SK-N-SH (cell line): ENCODE results near the gene HS3ST3A1. TPM values are rescaled to one million over a fixed set of nuclear protein-coding genes. Genes with fewer than 3 reads are reported as not detected.

Experiments
- CTCF ChIA-PET: fragments of 300-600, 350-600 bp; formaldehyde crosslinking; extraction: SDS; loops from one replicate; lab custom pipeline; 2021; lab: Yijun Ruan, JAX
- POLR2A ChIA-PET: fragments of 350-600 bp; sonication (Branson Sonifier 250); formaldehyde crosslinking; extraction: SDS; loops from one replicate; lab custom pipeline; 2020; ENCODE audit warnings: antibody characterized with exemption, inconsistent platforms; lab: Yijun Ruan, JAX
- DNase-seq: peaks from one replicate; pipeline ENCODE4 v3.0.0; 2012
- H2AFZ ChIP-seq: fragments of 200-600 bp; sonication (generic); 2 replicates; pipeline ENCODE4 v1.8.1; 2016; ENCODE audit warnings: antibody characterized with exemption, mild to moderate bottlenecking, low read depth
- H3F3A ChIP-seq: fragments of 200-600 bp; sonication (generic); replicated peaks from 2 replicates; pipeline ENCODE3; 2016; ENCODE audit warnings: antibody characterized with exemption, mild to moderate bottlenecking; ENCODE audit not compliant: insufficient read depth
- H3K27ac ChIP-seq, 2 experiments: fragments of 200-500 bp in 1 of 2; fragments of 200-600 bp in 1 of 2; sonication (Bioruptor generic) in 1 of 2; sonication (generic), shearing (Covaris generic) in 1 of 2; 2 replicates each; pipeline versions ENCODE4 v1.5.1 to v1.6.1; 2014 to 2016; ENCODE audit warnings: low read depth in 2 of 2, inconsistent platforms in 1 of 2, low read length in 1 of 2, mild to moderate bottlenecking in 1 of 2, mixed read lengths in 1 of 2
- H3K27me3 ChIP-seq: fragments of 200-600 bp; sonication (generic), shearing (Covaris generic); 2 replicates; pipeline ENCODE4 v1.6.1; 2016; ENCODE audit warnings: mixed run types; ENCODE audit not compliant: insufficient read depth
- H3K36me3 ChIP-seq, 2 experiments: fragments of 200-500 bp in 1 of 2; fragments of 200-600 bp in 1 of 2; sonication (Bioruptor generic) in 1 of 2; sonication (generic) in 1 of 2; replicated peaks in 1 of 2; 2 replicates each; pipeline versions ENCODE3 to v1.5.1; 2014 to 2016; ENCODE audit warnings: low read length in 1 of 2, mild to moderate bottlenecking in 1 of 2; ENCODE audit not compliant: insufficient read depth in 2 of 2, control insufficient read depth in 1 of 2
- H3K4me1 ChIP-seq, 2 experiments: fragments of 200-500 bp in 1 of 2; fragments of 200-600 bp in 1 of 2; sonication (Bioruptor generic) in 1 of 2; sonication (generic), shearing (Covaris generic) in 1 of 2; 2 replicates each; pipeline versions ENCODE4 v1.5.1 to v1.6.1; 2014 to 2016; ENCODE audit warnings: low read depth in 1 of 2, low read length in 1 of 2, mixed run types in 1 of 2; ENCODE audit not compliant: insufficient read depth in 2 of 2, control insufficient read depth in 1 of 2
- H3K4me2 ChIP-seq: fragments of 200-600 bp; sonication (generic), shearing (Covaris generic); 2 replicates; pipeline ENCODE4 v1.6.1; 2017; ENCODE audit warnings: mixed run types
- H3K4me3 ChIP-seq, 2 experiments: fragments of 200-500 bp in 1 of 2; fragments of 200-600 bp in 1 of 2; sonication (Bioruptor generic) in 1 of 2; sonication (generic), shearing (Covaris generic) in 1 of 2; 2 replicates each; pipeline versions ENCODE4 v1.5.1 to v1.8.1; 2014 to 2016; ENCODE audit warnings: low read depth in 2 of 2, inconsistent platforms in 1 of 2, low read length in 1 of 2, mild to moderate bottlenecking in 1 of 2, mixed read lengths in 1 of 2, moderate library complexity in 1 of 2
- H3K79me2 ChIP-seq: fragments of 200-600 bp; sonication (generic); 2 replicates; pipeline ENCODE4 v1.8.1; 2017; ENCODE audit warnings: mild to moderate bottlenecking; ENCODE audit not compliant: insufficient read depth
- H3K9ac ChIP-seq: fragments of 200-600 bp; sonication (generic); 2 replicates; pipeline ENCODE4 v1.6.1; 2017; ENCODE audit warnings: mixed run types
- H3K9me2 ChIP-seq: fragments of 200-600 bp; sonication (generic); 2 replicates; pipeline ENCODE4 v1.6.1; 2017; ENCODE audit warnings: mixed run types
- H3K9me3 ChIP-seq: fragments of 200-600 bp; sonication (generic); 2 replicates; pipeline ENCODE4 v1.6.1; 2017; ENCODE audit warnings: mixed run types, mild to moderate bottlenecking, moderate library complexity
- H4K20me1 ChIP-seq: fragments of 200-600 bp; sonication (generic); 2 replicates; pipeline ENCODE4 v1.6.1; 2017; ENCODE audit warnings: mild to moderate bottlenecking, mixed run types; ENCODE audit not compliant: insufficient read depth
- CHD2 ChIP-seq: fragments of 150-350 bp; IDR thresholded peaks from 2 replicates; pipeline ENCODE4 v1.6.1; 2018; ENCODE audit warnings: low read length; ENCODE audit not compliant: partially characterized antibody
- ELF1 ChIP-seq: IDR thresholded peaks from 2 replicates; pipeline ENCODE4 v1.4.0; 2012
- EP300 ChIP-seq, 2 experiments: IDR thresholded peaks; 2 replicates each; pipeline versions ENCODE4 v1.4.0 to v1.6.1; 2012; ENCODE audit warnings: borderline replicate concordance in 1 of 2, low read depth in 1 of 2, low read length in 1 of 2
- FOSL2 ChIP-seq: IDR thresholded peaks from 2 replicates; pipeline ENCODE4 v1.4.0; 2012; ENCODE audit warnings: low read depth, mild to moderate bottlenecking, moderate library complexity, borderline replicate concordance
- FOXM1 ChIP-seq: IDR thresholded peaks from 2 replicates; pipeline ENCODE4 v1.4.0; 2012; ENCODE audit warnings: low read depth, mild to moderate bottlenecking
- GATA2 ChIP-seq: sonication (generic); formaldehyde crosslinking; IDR thresholded peaks from 2 replicates; pipeline ENCODE4 v1.5.0; 2020; ENCODE audit warnings: mild to moderate bottlenecking, missing genetic modification reagents
- IRF3 ChIP-seq: fragments of 150-350 bp; IDR thresholded peaks from 2 replicates; pipeline ENCODE4 v1.6.1; 2016; ENCODE audit warnings: mild to moderate bottlenecking, low read depth, low read length
- MEF2A ChIP-seq: IDR thresholded peaks from 2 replicates; pipeline ENCODE4 v1.4.0; 2012; ENCODE audit warnings: low read depth, borderline replicate concordance
- NRF1 ChIP-seq: IDR thresholded peaks from 2 replicates; pipeline ENCODE4 v1.6.1; 2012; ENCODE audit warnings: low read depth, mild to moderate bottlenecking, low read length
- RAD21 ChIP-seq: IDR thresholded peaks from 2 replicates; pipeline ENCODE4 v1.6.1; 2012; ENCODE audit warnings: mild to moderate bottlenecking, low read length
- RCOR1 ChIP-seq: fragments of 150-350 bp; IDR thresholded peaks from 2 replicates; pipeline ENCODE4 v1.6.1; 2017; ENCODE audit warnings: antibody characterized with exemption, low read length
- REST ChIP-seq: IDR thresholded peaks from 2 replicates; pipeline ENCODE4 v1.6.1; 2012; ENCODE audit warnings: mild to moderate bottlenecking, low read depth, low read length, moderate library complexity
- RFX5 ChIP-seq: IDR thresholded peaks from 2 replicates; pipeline ENCODE4 v1.6.1; 2012; ENCODE audit warnings: mild to moderate bottlenecking, improper control_type of control experiment, low read length
- RXRA ChIP-seq: IDR thresholded peaks from 2 replicates; pipeline ENCODE4 v1.4.0; 2012; ENCODE audit warnings: low read depth, mild to moderate bottlenecking, borderline replicate concordance
- SIN3A ChIP-seq: IDR thresholded peaks from 2 replicates; pipeline ENCODE4 v1.6.1; 2012; ENCODE audit warnings: low read depth, mild to moderate bottlenecking, low read length, moderate library complexity, borderline replicate concordance
- SMC3 ChIP-seq: IDR thresholded peaks from 2 replicates; pipeline ENCODE4 v1.6.1; 2012; ENCODE audit warnings: low read depth, low read length, improper control_type of control experiment
- TAF1 ChIP-seq: IDR thresholded peaks from 2 replicates; pipeline ENCODE4 v1.6.1; 2012; ENCODE audit warnings: low read depth, mild to moderate bottlenecking, low read length, moderate library complexity, borderline replicate concordance
- USF1 ChIP-seq: IDR thresholded peaks from 2 replicates; pipeline ENCODE4 v1.4.0; 2012; ENCODE audit warnings: low read depth, borderline replicate concordance
- USF2 ChIP-seq: fragments of 150-350 bp; IDR thresholded peaks from 2 replicates; pipeline ENCODE4 v1.6.1; 2017; ENCODE audit warnings: antibody characterized with exemption, low read length, low read depth, borderline replicate concordance
- WGBS: methylation state at CpG from one replicate; pipeline ENCODE4 v1.1.6; 2017; ENCODE audit warnings: low lambda C conversion rate; 5-methylcytosine and 5-hydroxymethylcytosine counted together
- polyA plus RNA-seq, 3 experiments: library from polyadenylated mRNA; depleted of rRNA; stranded (reverse); fragments of >200 nt; gene quantifications; 2 replicates each; pipeline ENCODE4 v1.2.3, GENCODE V29; 2012

Gene HS3ST3A1
- polyA plus RNA-seq, 1 of the 3 experiments (the other 2 are of a cell fraction), result 22.6 TPM

GRCh38 chr17:13525876-13526275, 75.9 kb downstream of the HS3ST3A1 start (continued):
- TF ChIP-seq EP300 (IDR thresholded peaks at IDR 0.05; ENCODE audit: borderline replicate concordance in 1 of 2, low read depth in 1 of 2, low read length in 1 of 2), result no peak
- no peak for TF ChIP-seq FOSL2
- no peak for TF ChIP-seq GATA2 (CRISPR knock-in tag)
- no peak for TF ChIP-seq CHD2
- TF ChIP-seq MEF2A, result no peak
- TF ChIP-seq RFX5, result no peak
- no peak for TF ChIP-seq NRF1

- H3K27ac ChIP-seq, result no peak overlapping the region
- peaks cover 9% of the 10 kb centered on the region for H3F3A ChIP-seq
- H4K20me1 ChIP-seq, result no peaks in the 10 kb centered on the region
- peaks cover 0 to 30% of the 10 kb centered on the region in 2 experiments for H3K36me3 ChIP-seq
- POLR2A ChIA-PET, result interaction anchor here (1.0 kb wide), 1 partner anchor 13 kb away, joined by 4 read pairs; no protein-coding TSS in a partner anchor
- CTCF ChIA-PET, result interaction anchor here (0.9 to 1.1 kb wide), 2 partner anchors 8 to 10 kb away, joined by 3 read pairs; no protein-coding TSS in a partner anchor
- H3K79me2 ChIP-seq, result peaks cover 59% of the 10 kb centered on the region
- no peaks in the 10 kb centered on the region for H3K27me3 ChIP-seq
- no peaks in the 10 kb centered on the region for H3K9me2 ChIP-seq
- DNase-seq, result no peak
- WGBS, result 82% methylated on average over 5 of the region's 5 CpGs
- no peak for TF ChIP-seq RXRA
- TF ChIP-seq RCOR1, result no peak
- TF ChIP-seq EP300 (IDR thresholded peaks at IDR 0.05; ENCODE audit: borderline replicate concordance in 1 of 2, low read depth in 1 of 2, low read length in 1 of 2), result no peak
- no peak for TF ChIP-seq GATA2 (CRISPR knock-in tag)
- no peak for TF ChIP-seq FOXM1
- TF ChIP-seq RAD21, result no peak
- no peak for TF ChIP-seq CHD2
- no peak for TF ChIP-seq SMC3
- no peak for TF ChIP-seq RFX5
- TF ChIP-seq TAF1, result no peak
- TF ChIP-seq IRF3, result no peak
- TF ChIP-seq ELF1, result no peak
- TF ChIP-seq SIN3A, result no peak
- no peak for TF ChIP-seq REST
- no peak for TF ChIP-seq USF2
- no peak for TF ChIP-seq USF1
- H3K4me3 ChIP-seq, result no peak overlapping the region
- peaks cover 0 to 11% of the 10 kb centered on the region in 2 experiments; a peak in 2 of 4 replicates for H3K4me1 ChIP-seq
- H3K9me3 ChIP-seq, result no peaks in the 10 kb centered on the region
- no peak overlapping the region for H3K9ac ChIP-seq
- H3K4me2 ChIP-seq, result no peak overlapping the region
- no peak overlapping the region for H2AFZ ChIP-seq
Measured at GRCh38 chr17:13523164-13523563, 78.6 kb downstream of the HS3ST3A1 start.
